Cerebellar nuclear complex (tissue), 1 donor: ENCODE measurements around the gene MYO9B.
"Not testable (repeated sequence)": the region's sequence is repeated elsewhere in the genome, so short reads cannot be mapped to it uniquely, and the experiment has no call there.

Experiments
- DNase-seq, 2 experiments: peaks; one replicate each; lab custom pipeline; 2025; lab: John Stamatoyannopoulos, UW

Gene MYO9B

GRCh38 chr19:17114414-17114831, 38.8 kb downstream of the MYO9B start:
- no peak for DNase-seq

GRCh38 chr19:17116996-17117702, 41.6 kb downstream of the MYO9B start:
- no peak for DNase-seq

GRCh38 chr19:17118957-17119356, 43.4 kb downstream of the MYO9B start:
- no peak for DNase-seq

GRCh38 chr19:17121736-17122293, 46.2 kb downstream of the MYO9B start:
- no peak for DNase-seq

GRCh38 chr19:17123041-17123440, 47.5 kb downstream of the MYO9B start:
- no peak for DNase-seq

DNA sequence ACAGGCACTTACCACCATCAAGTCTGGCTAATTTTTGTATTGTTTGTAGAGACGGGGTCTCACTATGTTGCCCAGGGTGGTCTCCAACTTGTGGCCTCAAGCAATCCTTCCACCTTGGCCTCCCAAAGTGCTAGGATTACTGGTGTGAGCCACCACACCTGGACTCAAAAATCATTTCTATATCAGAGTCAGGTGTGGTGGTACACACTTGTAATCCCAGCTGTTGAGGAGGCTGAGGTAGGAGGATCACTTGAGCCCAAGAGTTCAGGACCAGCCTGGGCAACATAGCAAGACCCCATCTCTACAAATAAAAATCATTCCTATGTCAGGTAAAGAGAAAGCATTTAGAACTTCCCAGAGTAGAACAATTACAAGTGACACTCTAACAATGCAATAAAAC, 48.4 kb downstream of the MYO9B start:
- DNase-seq = no peak

DNA sequence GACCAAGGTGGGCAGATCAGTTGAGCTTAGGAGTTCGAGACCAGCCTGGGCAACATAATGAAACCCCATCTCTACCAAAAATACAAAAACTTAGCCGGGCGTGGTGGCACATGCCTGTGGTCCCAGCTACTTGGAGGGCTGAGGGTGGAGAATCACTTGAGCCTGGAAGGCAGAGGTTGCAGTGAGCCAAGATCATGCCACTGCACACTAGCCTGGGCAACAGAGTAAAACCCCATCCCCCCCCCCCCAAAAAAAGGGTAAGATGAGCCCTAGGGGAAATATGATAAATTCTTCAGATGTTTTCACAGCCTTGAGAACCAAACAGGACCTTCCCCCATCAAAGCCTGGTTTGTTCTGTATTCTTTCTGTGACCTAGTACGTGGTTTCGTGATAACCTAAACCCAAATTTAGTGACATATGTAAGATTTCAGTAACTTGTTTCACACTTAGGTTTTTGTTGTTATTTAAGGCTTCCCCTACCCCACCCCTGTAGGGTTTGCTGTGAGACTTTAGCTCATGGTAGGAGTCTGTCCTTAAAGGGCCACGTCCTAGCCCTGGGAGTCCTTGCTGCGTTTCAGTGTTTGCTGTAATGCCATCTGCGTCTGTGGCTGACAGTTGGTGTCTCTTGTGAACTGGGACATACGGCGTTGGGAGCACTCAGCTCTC, 49.6 kb downstream of the MYO9B start:
- DNase-seq = peak; percentile 25 to 58

GRCh38 chr19:17125728-17126677, 50.4 kb downstream of the MYO9B start:
- no peak for DNase-seq

GRCh38 chr19:17127671-17128070, 52.1 kb downstream of the MYO9B start:
- peak in 1 of 2 experiments; percentile 75 for DNase-seq

DNA sequence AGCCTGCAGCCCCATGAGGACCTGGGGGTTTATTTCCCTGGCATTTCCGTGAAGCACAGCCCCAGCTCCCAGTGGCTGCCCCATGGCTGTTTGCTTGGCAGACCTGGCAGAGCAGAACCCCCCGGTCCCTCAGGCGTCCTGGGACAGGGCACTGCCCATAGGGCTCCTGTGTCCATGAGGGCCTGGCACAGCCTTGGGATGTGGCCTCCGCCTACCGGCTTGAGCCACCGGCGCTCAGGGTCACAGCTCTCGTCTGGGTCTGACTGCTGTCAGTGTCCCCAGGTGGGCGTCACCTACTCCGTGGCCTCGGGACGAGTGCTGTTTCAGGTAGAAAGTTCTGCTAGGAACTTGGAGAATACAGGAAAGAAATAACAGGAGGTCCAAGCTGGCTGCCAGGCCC, 52.8 kb downstream of the MYO9B start:
- DNase-seq = no peak

- DNase-seq = no peak
These were observed 53.2 kb downstream of the MYO9B start for GRCh38 chr19:17128820-17129219.

DNA sequence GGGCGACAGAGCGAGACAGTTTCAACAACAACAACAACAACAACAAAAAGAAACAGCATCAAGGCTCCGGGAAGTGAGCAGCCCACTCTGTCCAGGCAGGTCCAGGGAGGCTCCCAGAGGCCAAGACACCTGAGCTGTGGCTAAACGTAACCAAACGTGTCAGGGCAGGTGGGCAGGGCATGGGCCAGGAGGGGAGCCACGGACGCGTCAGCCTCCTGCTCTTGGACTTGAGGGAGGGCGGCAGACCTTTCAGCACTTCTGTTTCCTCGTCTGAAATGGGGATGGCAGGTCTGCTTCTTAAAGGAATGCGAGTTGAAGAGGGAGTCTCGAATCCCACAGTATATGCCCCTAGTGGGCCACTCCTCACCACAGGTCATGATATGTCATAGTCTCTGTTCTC, 53.8 kb downstream of the MYO9B start:
- no peak for DNase-seq

- no peak for DNase-seq
These were observed 59.6 kb downstream of the MYO9B start for GRCh38 chr19:17135001-17135853.

DNA sequence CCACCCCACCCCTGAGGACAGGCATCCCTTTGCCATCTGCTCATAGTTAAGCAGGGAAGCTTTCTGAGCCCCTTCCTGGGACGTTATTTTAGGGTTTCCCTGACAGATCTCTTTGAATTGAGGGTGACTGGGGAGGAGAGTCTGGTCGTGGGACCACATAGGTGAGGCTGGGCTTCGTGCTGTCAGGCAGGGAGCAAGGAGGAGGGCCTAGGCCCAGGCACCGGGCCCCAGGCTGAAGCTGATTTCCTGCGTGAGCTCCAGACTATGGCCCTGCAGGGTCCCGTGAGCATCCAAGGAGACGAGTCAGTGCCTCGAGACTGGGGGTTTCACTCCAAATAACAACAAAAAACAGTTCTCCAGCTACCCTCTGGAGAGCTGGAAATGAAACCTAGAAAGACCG, 60.4 kb downstream of the MYO9B start:
- DNase-seq = no peak

GRCh38 chr19:17136617-17137016, 61.0 kb downstream of the MYO9B start:
- DNase-seq = no peak

GRCh38 chr19:17137417-17137816, 61.8 kb downstream of the MYO9B start:
- no peak for DNase-seq

GRCh38 chr19:17138052-17138846, 62.7 kb downstream of the MYO9B start:
- DNase-seq = not testable (repeated sequence)

DNA sequence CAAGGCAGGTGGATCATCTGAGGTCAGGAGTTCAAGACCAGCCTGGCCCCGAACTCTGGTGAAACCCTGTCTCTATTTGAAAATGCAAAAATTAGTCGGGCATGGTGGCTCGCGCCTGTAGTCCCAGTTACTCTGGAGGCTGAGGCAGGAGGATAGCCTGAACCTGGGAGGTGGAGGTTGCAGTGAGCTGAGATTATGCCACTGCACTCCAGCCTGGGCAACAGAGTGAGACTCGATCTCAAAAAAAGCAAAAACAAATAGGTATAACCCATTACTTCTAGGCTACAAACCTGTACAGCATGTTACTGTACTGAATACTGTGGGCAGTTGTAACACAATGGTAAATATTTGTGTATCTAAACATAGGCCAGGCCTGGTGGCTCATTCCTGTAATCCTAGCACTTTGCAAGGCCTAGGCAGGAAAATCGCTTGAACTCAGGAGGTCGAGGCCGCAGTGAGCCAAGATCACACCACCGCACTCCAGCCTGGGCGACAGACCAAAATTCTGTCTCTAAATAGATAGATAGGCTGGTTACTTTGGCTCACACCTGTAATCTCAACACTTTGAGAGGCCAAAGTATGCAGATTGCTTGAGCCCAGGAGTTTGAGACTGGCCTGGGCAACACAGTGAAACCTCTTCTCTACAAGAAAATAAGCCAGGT, 63.5 kb downstream of the MYO9B start:
- DNase-seq = no peak

- not testable (repeated sequence) for DNase-seq
These were observed 69.2 kb downstream of the MYO9B start for GRCh38 chr19:17144771-17145170.
